OCI-LY1 (cell line): ENCODE data around the gene MTG2.

Experiments used
- CTCF ChIP-seq: fragments of 200-600 bp; sonication (generic), shearing (Covaris generic); IDR thresholded peaks from 2 replicates; pipeline ENCODE4 v1.5.1; 2017; ENCODE audit warnings: mild to moderate bottlenecking, antibody characterized with exemption, low read length, moderate library complexity, mixed read lengths
- EZH2 ChIP-seq: fragments of 200-600 bp; sonication (generic), shearing (Covaris generic); IDR thresholded peaks from 2 replicates; pipeline ENCODE4 v1.8.0; 2017; ENCODE audit warnings: borderline replicate concordance, mixed run types, mild to moderate bottlenecking, antibody characterized with exemption, low read length, moderate library complexity, mixed read lengths

GRCh38 chr20:62143081-62143956 is 39.5 kb upstream of the MTG2 start, which contains the start of the genes PSMA7 and SS18L1:
- TF ChIP-seq CTCF (no peak), EZH2 (no peak)
